Ovary (tissue), 9 donors: Measurements from ENCODE around the gene RNF212. TPM values are rescaled to one million over a fixed set of nuclear protein-coding genes. Genes with fewer than 3 reads are reported as not detected.

Source experiments
- DNase-seq, 5 donors: peaks; one replicate each; pipeline ENCODE4 v3.0.0-alpha.2; 2019 to 2020
- H3K27ac ChIP-seq, 2 donors: fragments of 200-600 bp; one replicate each; pipeline versions ENCODE4 v1.5.1 to v1.8.0; 2019 to 2022
- H3K27me3 ChIP-seq: fragments of 200-600 bp; one replicate; pipeline ENCODE4 v1.8.0; 2022
- H3K36me3 ChIP-seq: fragments of 200-600 bp; sonication (generic); one replicate; pipeline ENCODE4 v1.5.1; 2019
- H3K4me1 ChIP-seq: one replicate; pipeline ENCODE4 v1.8.1; 2013; ENCODE audit warnings: mild to moderate bottlenecking, moderate library complexity; ENCODE audit not compliant: insufficient read depth
- H3K4me3 ChIP-seq: fragments of 200-600 bp; sonication (generic); one replicate; pipeline ENCODE4 v1.5.1; 2017
- H3K9me3 ChIP-seq, 2 donors: fragments of 200-600 bp in 1 of 2; sonication (generic) in 1 of 2; one replicate each; pipeline versions ENCODE4 v1.5.1 to v1.8.1; 2013 to 2019; ENCODE audit warnings: mild to moderate bottlenecking in 1 of 2, moderate library complexity in 1 of 2
- EP300 ChIP-seq: sonication (generic); formaldehyde crosslinking; IDR thresholded peaks from one replicate; pipeline ENCODE4 v1.6.1; 2017; ENCODE audit warnings: antibody characterized with exemption
- POLR2A ChIP-seq: fragments of 450-650 bp; IDR thresholded peaks from one replicate; pipeline ENCODE4 v1.6.1; 2017; ENCODE audit warnings: antibody characterized with exemption, mild to moderate bottlenecking, moderate library complexity
- WGBS, 3 donors: extraction: QIAGEN DNeasy Blood & Tissue Kit in 1 of 3; methylation state at CpG; one replicate each; pipeline versions ENCODE4 v1.1.5 to v1.1.7; 2013 to 2017; 5-methylcytosine and 5-hydroxymethylcytosine counted together
- intact Hi-C, 4 donors: fragments of 100-400 bp; cut with DNase I; formaldehyde crosslinking; loops; one replicate each; pipeline versions ENCODE4 v1.11.0 to v1.15.1; 2022 to 2023
- polyA plus RNA-seq, 2 donors: library from polyadenylated mRNA; stranded (reverse); fragments of 200-250 nt in 1 of 2; fragments of 350-450 nt in 1 of 2; fragmentation: Illumina TruSeq in 1 of 2; extraction: RNeasy Lipid Tissue Mini Kit (QIAGEN cat#74804) in 1 of 2; gene quantifications; one replicate each; pipeline ENCODE4 v1.2.3, GENCODE V29; 2013 to 2014
- total RNA-seq, 7 donors: library from RNA; depleted of rRNA in 2 of 7; stranded (reverse); fragments of >200 nt in 2 of 7; fragmentation: NEBNext Ultra II Directional in 3 of 7; extraction: Animal tissue kit (Norgen Biotek cat#: 25700) in 3 of 7; gene quantifications; one replicate each; pipeline versions ENCODE4 v1.1.0 to v1.2.4, GENCODE V29; 2016 to 2023
- TF ChIP-seq, protein P1 (sequence below), 3 donors: fragments of 450-650 bp in 2 of 3; fragments of 200-600 bp in 1 of 3; IDR thresholded peaks; one replicate each; pipeline versions ENCODE4 v1.5.1 to v1.8.0; 2016 to 2022; ENCODE audit warnings: antibody characterized with exemption in 3 of 3, mild to moderate bottlenecking in 1 of 3
- donor health status: DM: no; HTN: no; CAD: no; lungs with moderate emphysema.
- donor health status: DM: no; HTN: no; CAD: no.
- donor health status: Bipolar disorder and iron deficiency.
- donor health status: DM: yes; HTN: yes; CAD: no.
- donor health status: DM: no; HTN: no; CAD: no.
- donor health status: DM: yes; HTN: yes; CAD: no.

The RNF212 gene
- total and polyA plus RNA-seq, 9 donors, result 6.2 to 31.0 (median 14.1) TPM

- intact Hi-C loops, result no loop called here
- H3K36me3 ChIP-seq, result no peaks in the 10 kb centered on the region
- no peaks in the 10 kb centered on the region for H3K9me3 ChIP-seq
- no peak overlapping the region for H3K4me3 ChIP-seq
- peak in 1 of 5 donors; percentile 23 for DNase-seq
- H3K4me1 ChIP-seq, result no peaks in the 10 kb centered on the region
- WGBS, 3 donors, result 83 to 87% (median 86%) methylated on average over 27 of the region's 27 CpGs
- no peaks in the 10 kb centered on the region for H3K27me3 ChIP-seq
- H3K27ac ChIP-seq, result no peak overlapping the region
- TF ChIP-seq EP300, result no peak
- TF ChIP-seq POLR2A, result no peak
Observed at GRCh38 chr4:1077711-1078477, 35.5 kb downstream of the RNF212 start.

DNA sequence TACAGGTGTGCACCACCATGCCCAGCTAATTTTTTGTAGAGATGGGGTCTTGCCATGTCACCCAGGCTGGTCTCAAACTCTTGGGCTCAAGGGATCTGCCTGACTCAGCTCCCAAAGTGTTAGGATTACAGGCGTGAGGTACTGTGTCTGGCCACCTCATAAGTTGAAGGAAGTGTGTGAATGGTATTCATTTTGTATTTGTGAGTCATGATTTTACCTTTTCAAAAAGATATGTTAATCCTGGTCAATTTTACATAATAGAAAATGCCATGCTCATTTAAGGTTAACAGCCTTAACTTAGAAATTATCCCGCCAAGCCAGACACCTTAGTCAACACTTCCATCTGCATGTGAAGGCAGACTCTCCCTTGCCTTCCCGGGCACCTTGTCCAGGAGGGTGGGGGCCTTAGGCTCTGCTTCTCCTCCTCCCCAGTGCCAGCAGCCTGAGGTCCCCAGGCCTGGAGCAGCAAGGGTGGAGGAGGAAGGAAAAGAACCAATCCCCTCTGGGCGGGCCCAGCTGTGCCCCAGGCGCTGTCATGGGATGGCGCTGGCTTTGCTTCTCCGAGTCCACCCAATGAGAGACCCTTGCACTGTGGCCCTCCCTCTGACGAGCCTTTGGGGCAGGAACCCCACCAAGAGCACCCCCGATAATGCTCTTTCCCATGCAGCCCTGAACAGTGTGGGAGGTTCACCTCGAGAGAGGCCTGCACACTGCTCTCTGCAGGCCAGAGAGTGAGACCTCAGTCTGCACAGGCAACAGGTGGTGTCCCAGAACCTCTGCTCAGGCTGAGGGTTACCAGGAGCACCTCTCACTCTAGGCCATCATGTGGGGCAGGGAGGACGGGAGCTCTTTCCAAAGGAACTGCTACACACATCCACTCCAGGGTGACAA is 37.3 kb downstream of the RNF212 start:
- H3K4me1 ChIP-seq, result no peaks in the 10 kb centered on the region
- no peaks in the 10 kb centered on the region for H3K36me3 ChIP-seq
- DNase-seq, result peak in 1 of 5 donors; percentile 18
- H3K4me3 ChIP-seq, result no peak overlapping the region
- H3K27me3 ChIP-seq, result peaks cover 2% of the 10 kb centered on the region
- intact Hi-C loops, result no loop called here
- 66 to 79% (median 73%) methylated on average over 9 to 11 of the region's 11 CpGs for WGBS, 3 donors
- TF ChIP-seq POLR2A, result no peak
- TF ChIP-seq EP300, result no peak
- TF ChIP-seq, protein P1, sequence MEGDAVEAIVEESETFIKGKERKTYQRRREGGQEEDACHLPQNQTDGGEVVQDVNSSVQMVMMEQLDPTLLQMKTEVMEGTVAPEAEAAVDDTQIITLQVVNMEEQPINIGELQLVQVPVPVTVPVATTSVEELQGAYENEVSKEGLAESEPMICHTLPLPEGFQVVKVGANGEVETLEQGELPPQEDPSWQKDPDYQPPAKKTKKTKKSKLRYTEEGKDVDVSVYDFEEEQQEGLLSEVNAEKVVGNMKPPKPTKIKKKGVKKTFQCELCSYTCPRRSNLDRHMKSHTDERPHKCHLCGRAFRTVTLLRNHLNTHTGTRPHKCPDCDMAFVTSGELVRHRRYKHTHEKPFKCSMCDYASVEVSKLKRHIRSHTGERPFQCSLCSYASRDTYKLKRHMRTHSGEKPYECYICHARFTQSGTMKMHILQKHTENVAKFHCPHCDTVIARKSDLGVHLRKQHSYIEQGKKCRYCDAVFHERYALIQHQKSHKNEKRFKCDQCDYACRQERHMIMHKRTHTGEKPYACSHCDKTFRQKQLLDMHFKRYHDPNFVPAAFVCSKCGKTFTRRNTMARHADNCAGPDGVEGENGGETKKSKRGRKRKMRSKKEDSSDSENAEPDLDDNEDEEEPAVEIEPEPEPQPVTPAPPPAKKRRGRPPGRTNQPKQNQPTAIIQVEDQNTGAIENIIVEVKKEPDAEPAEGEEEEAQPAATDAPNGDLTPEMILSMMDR (IDR thresholded peaks at IDR 0.05), result no peak
- H3K9me3 ChIP-seq, result no peaks in the 10 kb centered on the region
- no peak overlapping the region for H3K27ac ChIP-seq

DNA sequence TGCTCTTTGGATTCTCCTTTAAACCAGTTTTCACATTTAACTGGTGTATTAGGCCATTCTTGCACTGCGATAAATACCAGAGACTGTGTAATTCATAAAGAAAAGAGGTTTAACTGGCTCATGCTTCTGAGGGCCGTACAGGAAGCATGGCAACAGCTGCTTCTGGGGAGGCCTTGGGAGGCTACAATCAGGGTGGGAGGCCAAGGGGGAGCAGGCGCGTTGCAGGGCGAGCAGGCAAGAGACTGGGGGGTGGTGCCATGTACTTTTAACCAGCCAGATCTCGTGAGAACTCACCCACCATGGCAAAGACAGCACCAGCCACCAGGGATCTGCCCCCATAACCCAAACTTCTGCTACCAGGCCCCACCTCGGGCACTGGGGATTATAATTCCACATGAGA is 38.1 kb downstream of the RNF212 start:
- intact Hi-C loops, result no loop called here
- peaks cover 5% of the 10 kb centered on the region for H3K27me3 ChIP-seq

GRCh38 chr4:1074077-1074476 is 39.3 kb downstream of the RNF212 start:
- no peak overlapping the region for H3K4me3 ChIP-seq
- peaks cover 5% of the 10 kb centered on the region for H3K27me3 ChIP-seq
- TF ChIP-seq POLR2A, result no peak
- TF ChIP-seq, protein P1 (IDR thresholded peaks at IDR 0.05), result no peak
- H3K27ac ChIP-seq, result no peak overlapping the region
- no peaks in the 10 kb centered on the region for H3K9me3 ChIP-seq
- intact Hi-C loops, result no loop called here
- no peaks in the 10 kb centered on the region for H3K4me1 ChIP-seq
- 85 to 93% (median 88%) methylated on average over 9 of the region's 9 CpGs for WGBS, 3 donors
- peak in 1 of 5 donors; percentile 13 for DNase-seq
- no peaks in the 10 kb centered on the region for H3K36me3 ChIP-seq

More for the DNA sequence above, 38.1 kb downstream of the RNF212 start:
- Histone ChIP-seq H3K4me1 (no peaks in the 10 kb centered on the region), H3K27ac (no peak overlapping the region), H3K9me3 (no peaks in the 10 kb centered on the region), H3K36me3 (no peaks in the 10 kb centered on the region), H3K4me3 (no peak overlapping the region)
- no peak for TF ChIP-seq POLR2A
- TF ChIP-seq EP300, result no peak
- TF ChIP-seq, protein P1 (IDR thresholded peaks at IDR 0.05), result no peak
- WGBS, 3 donors, result 46 to 63% (median 63%) methylated on average over 7 of the region's 7 CpGs
- peak in 1 of 5 donors; percentile 6 for DNase-seq
